ENCODE results near the gene TCF7L1.

TCF7L1 gene

GRCh38 chr2:85183479-85183878, 50.3 kb downstream of the TCF7L1 start:
- Histone ChIP-seq H3K4me3 (ENCODE audit: low read length) (no peak overlapping the region), H3K9me3 (ENCODE audit: control insufficient read depth, insufficient read depth, low read length) (no peaks in the 10 kb centered on the region), H3K27me3 (ENCODE audit: control insufficient read depth, low read length) (no peaks in the 10 kb centered on the region; the same call in 1 of the 2 replicates), H3K27ac (ENCODE audit: low read depth, low read length) (no peak overlapping the region), H3K79me2 (ENCODE audit: control insufficient read depth, low read length) (no peaks in the 10 kb centered on the region), H3K4me1 (ENCODE audit: control insufficient read depth, low read length) (no peaks in the 10 kb centered on the region), H4K20me1 (ENCODE audit: control insufficient read depth, insufficient read depth, low read depth, low read length) (no peaks in the 10 kb centered on the region), H3K36me3 (ENCODE audit: control insufficient read depth, low read length) (no peaks in the 10 kb centered on the region), H3F3A (ENCODE audit: control insufficient read depth, insufficient read depth) (no peaks in the 10 kb centered on the region), H3K9me2 (replicated peaks; ENCODE audit: control insufficient read depth, low read length) (no peaks in the 10 kb centered on the region), H3K4me2 (ENCODE audit: low read length) (no peak overlapping the region)
- TF ChIP-seq, protein P1, sequence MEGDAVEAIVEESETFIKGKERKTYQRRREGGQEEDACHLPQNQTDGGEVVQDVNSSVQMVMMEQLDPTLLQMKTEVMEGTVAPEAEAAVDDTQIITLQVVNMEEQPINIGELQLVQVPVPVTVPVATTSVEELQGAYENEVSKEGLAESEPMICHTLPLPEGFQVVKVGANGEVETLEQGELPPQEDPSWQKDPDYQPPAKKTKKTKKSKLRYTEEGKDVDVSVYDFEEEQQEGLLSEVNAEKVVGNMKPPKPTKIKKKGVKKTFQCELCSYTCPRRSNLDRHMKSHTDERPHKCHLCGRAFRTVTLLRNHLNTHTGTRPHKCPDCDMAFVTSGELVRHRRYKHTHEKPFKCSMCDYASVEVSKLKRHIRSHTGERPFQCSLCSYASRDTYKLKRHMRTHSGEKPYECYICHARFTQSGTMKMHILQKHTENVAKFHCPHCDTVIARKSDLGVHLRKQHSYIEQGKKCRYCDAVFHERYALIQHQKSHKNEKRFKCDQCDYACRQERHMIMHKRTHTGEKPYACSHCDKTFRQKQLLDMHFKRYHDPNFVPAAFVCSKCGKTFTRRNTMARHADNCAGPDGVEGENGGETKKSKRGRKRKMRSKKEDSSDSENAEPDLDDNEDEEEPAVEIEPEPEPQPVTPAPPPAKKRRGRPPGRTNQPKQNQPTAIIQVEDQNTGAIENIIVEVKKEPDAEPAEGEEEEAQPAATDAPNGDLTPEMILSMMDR (IDR thresholded peaks at IDR 0.05; ENCODE audit: low read depth, low read length, poor library complexity, severe bottlenecking), result no peak
- no peak for TF ChIP-seq EZH2phosphoT487 (IDR thresholded peaks at IDR 0.05; ENCODE audit: borderline replicate concordance, low read length)

GRCh38 chr2:85184231-85184630, 51.0 kb downstream of the TCF7L1 start:
- H3K27me3 ChIP-seq (ENCODE audit: control insufficient read depth, low read length), result no peaks in the 10 kb centered on the region; the same call in 1 of the 2 replicates
- H3K36me3 ChIP-seq (ENCODE audit: control insufficient read depth, low read length), result no peaks in the 10 kb centered on the region
- no peaks in the 10 kb centered on the region for H3K9me3 ChIP-seq (ENCODE audit: control insufficient read depth, insufficient read depth, low read length)
- H3K79me2 ChIP-seq (ENCODE audit: control insufficient read depth, low read length), result no peaks in the 10 kb centered on the region
- H3K4me3 ChIP-seq (ENCODE audit: low read length), result no peak overlapping the region
- H3K9me2 ChIP-seq (replicated peaks; ENCODE audit: control insufficient read depth, low read length), result no peaks in the 10 kb centered on the region
- no peaks in the 10 kb centered on the region for H3K4me1 ChIP-seq (ENCODE audit: control insufficient read depth, low read length)
- H4K20me1 ChIP-seq (ENCODE audit: control insufficient read depth, insufficient read depth, low read depth, low read length), result no peaks in the 10 kb centered on the region
- H3K4me2 ChIP-seq (ENCODE audit: low read length), result no peak overlapping the region
- TF ChIP-seq, protein P1 (IDR thresholded peaks at IDR 0.05; ENCODE audit: low read depth, low read length, poor library complexity, severe bottlenecking), result no peak
- no peak for TF ChIP-seq EZH2phosphoT487 (IDR thresholded peaks at IDR 0.05; ENCODE audit: borderline replicate concordance, low read length)
- no peaks in the 10 kb centered on the region for H3F3A ChIP-seq (ENCODE audit: control insufficient read depth, insufficient read depth)
- no peak overlapping the region for H3K27ac ChIP-seq (ENCODE audit: low read depth, low read length)

- Histone ChIP-seq H3K4me3 (ENCODE audit: low read length) (no peak overlapping the region), H3K9me2 (replicated peaks; ENCODE audit: control insufficient read depth, low read length) (no peaks in the 10 kb centered on the region), H3K36me3 (ENCODE audit: control insufficient read depth, low read length) (no peaks in the 10 kb centered on the region), H3F3A (ENCODE audit: control insufficient read depth, insufficient read depth) (no peaks in the 10 kb centered on the region), H3K27ac (ENCODE audit: low read depth, low read length) (no peak overlapping the region), H3K9me3 (ENCODE audit: control insufficient read depth, insufficient read depth, low read length) (no peaks in the 10 kb centered on the region), H3K27me3 (ENCODE audit: control insufficient read depth, low read length) (no peaks in the 10 kb centered on the region; the same call in 1 of the 2 replicates), H3K4me1 (ENCODE audit: control insufficient read depth, low read length) (no peaks in the 10 kb centered on the region), H4K20me1 (ENCODE audit: control insufficient read depth, insufficient read depth, low read depth, low read length) (no peaks in the 10 kb centered on the region), H3K79me2 (ENCODE audit: control insufficient read depth, low read length) (no peaks in the 10 kb centered on the region), H3K4me2 (ENCODE audit: low read length) (no peak overlapping the region)
- TF ChIP-seq EZH2phosphoT487 (IDR thresholded peaks at IDR 0.05; ENCODE audit: borderline replicate concordance, low read length), result no peak
These were observed 51.8 kb downstream of the TCF7L1 start for GRCh38 chr2:85184990-85185389.

DNA sequence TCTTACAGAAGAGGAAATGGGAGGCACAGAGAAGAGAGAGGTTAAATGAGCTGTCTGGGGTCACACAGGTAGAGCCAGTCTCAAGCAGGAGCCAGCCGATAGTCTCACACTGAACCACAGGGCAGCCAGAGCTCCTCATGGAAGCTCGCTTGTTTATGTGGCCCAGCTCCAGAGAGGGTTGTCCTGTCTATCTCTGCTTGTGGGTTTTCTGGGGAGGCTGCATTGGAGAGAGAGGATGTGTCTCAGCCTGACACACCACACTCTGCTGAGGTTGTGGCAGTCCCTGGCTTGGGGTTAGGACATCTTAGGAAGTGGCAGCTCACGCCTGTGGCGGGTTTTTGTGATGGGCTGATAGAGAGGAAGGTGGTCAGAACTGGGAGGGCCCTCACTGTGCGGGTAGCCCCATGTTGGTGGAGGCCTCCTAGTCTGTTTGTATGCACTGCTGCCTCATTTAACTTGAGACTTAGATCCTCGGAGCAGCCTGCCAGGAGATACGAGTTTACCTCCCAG, 52.3 kb downstream of the TCF7L1 start:
- H3K27me3 ChIP-seq (ENCODE audit: control insufficient read depth, low read length), result no peaks in the 10 kb centered on the region; the same call in 1 of the 2 replicates
- H3K4me2 ChIP-seq (ENCODE audit: low read length), result no peak overlapping the region
- H3F3A ChIP-seq (ENCODE audit: control insufficient read depth, insufficient read depth), result no peaks in the 10 kb centered on the region
- no peak overlapping the region for H3K27ac ChIP-seq (ENCODE audit: low read depth, low read length)
- no peaks in the 10 kb centered on the region for H3K36me3 ChIP-seq (ENCODE audit: control insufficient read depth, low read length)
- H4K20me1 ChIP-seq (ENCODE audit: control insufficient read depth, insufficient read depth, low read depth, low read length), result no peaks in the 10 kb centered on the region
- no peaks in the 10 kb centered on the region for H3K9me3 ChIP-seq (ENCODE audit: control insufficient read depth, insufficient read depth, low read length)
- TF ChIP-seq, protein P1 (IDR thresholded peaks at IDR 0.05; ENCODE audit: low read depth, low read length, poor library complexity, severe bottlenecking), result no peak
- no peak for TF ChIP-seq EZH2phosphoT487 (IDR thresholded peaks at IDR 0.05; ENCODE audit: borderline replicate concordance, low read length)
- H3K9me2 ChIP-seq (replicated peaks; ENCODE audit: control insufficient read depth, low read length), result no peaks in the 10 kb centered on the region
- no peaks in the 10 kb centered on the region for H3K4me1 ChIP-seq (ENCODE audit: control insufficient read depth, low read length)
- no peak overlapping the region for H3K4me3 ChIP-seq (ENCODE audit: low read length)
- H3K79me2 ChIP-seq (ENCODE audit: control insufficient read depth, low read length), result no peaks in the 10 kb centered on the region
